Fibroblast of lung (primary cell): ENCODE data around the gene KCTD10.

Experiments used
- CTCF ChIP-seq, 2 donors: IDR thresholded peaks in 1 of 2; conservative IDR thresholded peaks in 1 of 2; 1 replicate in 1 of 2; 2 replicates in 1 of 2; pipeline ENCODE4 v1.5.1; 2011 to 2012; ENCODE audit warnings: low read length in 2 of 2, control low read depth in 1 of 2, inconsistent platforms in 1 of 2, low read depth in 1 of 2, mild to moderate bottlenecking in 1 of 2
- EZH2 ChIP-seq: IDR thresholded peaks from 2 replicates; pipeline ENCODE4 v1.5.1; 2012; ENCODE audit warnings: low read length, control low read depth, mild to moderate bottlenecking; ENCODE audit errors: missing control alignments

DNA sequence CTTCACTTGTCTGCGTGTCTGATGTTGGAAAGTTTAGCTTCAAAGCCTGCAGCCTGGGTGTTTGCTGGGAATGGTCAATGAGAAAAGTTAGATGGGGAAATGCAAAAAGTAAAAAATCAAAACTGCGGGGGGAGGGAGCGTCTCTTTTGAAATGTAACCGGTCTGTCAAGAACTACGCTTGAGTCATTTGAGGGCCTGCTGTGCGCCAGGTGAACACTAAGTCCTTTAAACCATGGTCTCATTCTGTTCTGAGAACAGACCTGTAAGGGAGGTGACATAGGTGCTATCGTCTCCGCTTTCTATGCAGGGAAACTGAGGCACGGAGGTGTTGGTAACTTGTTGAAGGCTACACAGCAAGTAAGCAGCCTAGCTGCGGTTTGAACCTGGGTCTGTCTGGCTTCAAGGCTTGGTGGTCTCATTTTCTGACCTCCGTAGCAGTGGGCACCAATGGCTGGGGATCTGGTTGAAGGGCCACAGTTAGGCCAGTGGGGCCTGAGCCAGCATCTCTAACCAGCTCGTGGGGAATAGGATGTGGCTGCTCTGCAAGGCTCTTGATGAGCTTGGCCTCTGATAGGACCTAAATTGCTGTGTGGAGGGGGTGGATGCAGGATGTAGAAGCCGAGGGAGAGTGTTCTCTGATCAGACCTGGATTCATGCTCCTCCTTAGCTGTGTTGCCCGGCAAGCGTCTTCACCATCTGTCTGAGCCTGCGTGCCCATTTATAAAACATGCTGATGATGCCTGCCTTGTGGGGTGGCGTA is 41.5 kb downstream of the KCTD10 start:
- TF ChIP-seq EZH2 (no peak), CTCF (conservative IDR thresholded peaks at IDR 0.05 in 1 of 2, IDR thresholded peaks at IDR 0.05 in 1 of 2; ENCODE audit: low read depth in 1 of 2, low read length in 2 of 2) (no peak)
